Lower lobe of right lung (tissue), 2 donors: ENCODE data around the gene CARNS1. TPM values are rescaled to one million over a fixed set of nuclear protein-coding genes. Genes with fewer than 3 reads are reported as not detected.
A peak's percentile ranks its signal among the peaks of the same experiment; 100 is the strongest.

Experiments used
- ATAC-seq, 2 donors: fragments of 200-7000 bp; cut with Tn5 transposase; one replicate each; pipeline ENCODE4 v1.9.1; 2020 to 2022; ENCODE audit warnings: mild to moderate bottlenecking in 2 of 2, moderate library complexity in 2 of 2
- DNase-seq: peaks from one replicate; pipeline ENCODE4 v3.0.0-alpha.2; 2020
- H3K27ac ChIP-seq: fragments of 200-600 bp; one replicate; pipeline ENCODE4 v1.8.0; 2022
- H3K27me3 ChIP-seq: fragments of 200-600 bp; one replicate; pipeline ENCODE4 v1.8.0; 2022; ENCODE audit warnings: low read depth
- H3K36me3 ChIP-seq: fragments of 200-600 bp; one replicate; pipeline ENCODE4 v1.8.0; 2022; ENCODE audit warnings: mild to moderate bottlenecking
- H3K4me1 ChIP-seq: fragments of 200-600 bp; one replicate; pipeline ENCODE4 v1.8.0; 2022
- H3K4me3 ChIP-seq: fragments of 200-600 bp; one replicate; pipeline ENCODE4 v1.8.0; 2022; ENCODE audit warnings: mild to moderate bottlenecking
- H3K9me3 ChIP-seq: fragments of 200-600 bp; one replicate; pipeline ENCODE4 v1.8.0; 2022
- intact Hi-C: fragments of 100-400 bp; cut with DNase I; formaldehyde crosslinking; loops from one replicate; pipeline ENCODE4 v1.11.0; 2022
- long read RNA-seq: library from polyadenylated mRNA; unstranded; transcript quantifications from one replicate; pipeline ENCODE4 v2.0.0, GENCODE V29; 2021
- total RNA-seq: library from RNA; stranded (reverse); fragmentation: NEBNext Ultra II Directional; extraction: Animal tissue kit (Norgen Biotek cat#: 25700); gene quantifications from one replicate; pipeline ENCODE4 v1.2.1, GENCODE V29; 2021
- TF ChIP-seq, protein P1 (sequence below): fragments of 200-600 bp; IDR thresholded peaks from one replicate; pipeline ENCODE4 v1.8.0; 2022; ENCODE audit warnings: antibody characterized with exemption, mild to moderate bottlenecking
- donor health status: DM: no; HTN: yes; CAD: no; lungs with severe emphysema.

CARNS1 gene, protein sequence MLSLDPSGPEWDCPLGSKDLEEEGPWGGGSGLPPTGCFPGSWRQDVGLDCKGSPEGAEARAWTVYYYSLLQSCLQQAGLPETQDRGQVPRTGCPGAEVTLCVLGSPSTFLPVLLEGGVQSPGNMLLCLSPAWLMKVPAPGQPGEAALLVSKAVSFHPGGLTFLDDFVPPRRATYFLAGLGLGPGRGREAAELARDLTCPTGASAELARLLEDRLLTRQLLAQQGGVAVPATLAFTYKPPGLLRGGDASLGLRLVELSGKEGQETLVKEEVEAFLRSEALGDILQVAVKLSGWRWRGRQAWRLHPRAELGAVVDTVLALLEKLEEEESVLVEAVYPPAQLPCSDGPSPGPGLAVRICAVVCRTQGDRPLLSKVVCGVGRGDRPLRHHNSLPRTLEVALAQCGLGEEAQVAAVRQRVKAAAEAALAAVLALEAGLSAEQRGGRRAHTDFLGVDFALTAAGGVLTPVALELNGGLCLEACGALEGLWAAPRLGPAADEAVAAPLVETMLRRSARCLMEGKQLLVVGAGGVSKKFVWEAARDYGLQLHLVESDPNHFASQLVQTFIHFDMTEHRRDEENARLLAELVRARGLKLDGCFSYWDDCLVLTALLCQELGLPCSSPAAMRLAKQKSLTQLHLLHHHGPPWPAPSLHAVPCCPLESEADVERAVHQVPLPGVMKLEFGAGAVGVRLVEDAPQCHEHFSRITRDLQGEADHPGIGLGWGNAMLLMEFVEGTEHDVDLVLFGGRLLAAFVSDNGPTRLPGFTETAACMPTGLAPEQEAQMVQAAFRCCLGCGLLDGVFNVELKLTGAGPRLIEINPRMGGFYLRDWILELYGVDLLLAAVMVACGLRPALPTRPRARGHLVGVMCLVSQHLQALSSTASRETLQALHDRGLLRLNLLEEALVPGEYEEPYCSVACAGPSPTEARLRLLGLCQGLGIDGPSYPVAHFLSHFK
- total RNA-seq = 0.71 TPM
- long read RNA-seq, partial matches to known transcripts = 2 of 2 reads
- long read RNA-seq, other reads (novel, unspliced or antisense) = 0 of 2 reads

- TF ChIP-seq, protein P1, sequence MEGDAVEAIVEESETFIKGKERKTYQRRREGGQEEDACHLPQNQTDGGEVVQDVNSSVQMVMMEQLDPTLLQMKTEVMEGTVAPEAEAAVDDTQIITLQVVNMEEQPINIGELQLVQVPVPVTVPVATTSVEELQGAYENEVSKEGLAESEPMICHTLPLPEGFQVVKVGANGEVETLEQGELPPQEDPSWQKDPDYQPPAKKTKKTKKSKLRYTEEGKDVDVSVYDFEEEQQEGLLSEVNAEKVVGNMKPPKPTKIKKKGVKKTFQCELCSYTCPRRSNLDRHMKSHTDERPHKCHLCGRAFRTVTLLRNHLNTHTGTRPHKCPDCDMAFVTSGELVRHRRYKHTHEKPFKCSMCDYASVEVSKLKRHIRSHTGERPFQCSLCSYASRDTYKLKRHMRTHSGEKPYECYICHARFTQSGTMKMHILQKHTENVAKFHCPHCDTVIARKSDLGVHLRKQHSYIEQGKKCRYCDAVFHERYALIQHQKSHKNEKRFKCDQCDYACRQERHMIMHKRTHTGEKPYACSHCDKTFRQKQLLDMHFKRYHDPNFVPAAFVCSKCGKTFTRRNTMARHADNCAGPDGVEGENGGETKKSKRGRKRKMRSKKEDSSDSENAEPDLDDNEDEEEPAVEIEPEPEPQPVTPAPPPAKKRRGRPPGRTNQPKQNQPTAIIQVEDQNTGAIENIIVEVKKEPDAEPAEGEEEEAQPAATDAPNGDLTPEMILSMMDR = no peak
- H3K36me3 ChIP-seq = no peaks in the 10 kb centered on the region
- ATAC-seq (peak in 1 of 2 donors; percentile 20), DNase-seq (no peak)
- no peaks in the 10 kb centered on the region for H3K9me3 ChIP-seq
- no peaks in the 10 kb centered on the region for H3K27me3 ChIP-seq
- H3K4me1 ChIP-seq = peaks cover 50% of the 10 kb centered on the region
- intact Hi-C loops = no loop called here
- H3K27ac ChIP-seq = peak within 1 kb of the TSS; percentile 26
- H3K4me3 ChIP-seq = peak within 1 kb of the TSS; percentile 37
Measured at GRCh38 chr11:67415501-67416304, at the start of gene CARNS1. CARNS1 (plus strand) TSS chr11:67415678; CDS start chr11:67416200, 522 bp downstream.

DNA sequence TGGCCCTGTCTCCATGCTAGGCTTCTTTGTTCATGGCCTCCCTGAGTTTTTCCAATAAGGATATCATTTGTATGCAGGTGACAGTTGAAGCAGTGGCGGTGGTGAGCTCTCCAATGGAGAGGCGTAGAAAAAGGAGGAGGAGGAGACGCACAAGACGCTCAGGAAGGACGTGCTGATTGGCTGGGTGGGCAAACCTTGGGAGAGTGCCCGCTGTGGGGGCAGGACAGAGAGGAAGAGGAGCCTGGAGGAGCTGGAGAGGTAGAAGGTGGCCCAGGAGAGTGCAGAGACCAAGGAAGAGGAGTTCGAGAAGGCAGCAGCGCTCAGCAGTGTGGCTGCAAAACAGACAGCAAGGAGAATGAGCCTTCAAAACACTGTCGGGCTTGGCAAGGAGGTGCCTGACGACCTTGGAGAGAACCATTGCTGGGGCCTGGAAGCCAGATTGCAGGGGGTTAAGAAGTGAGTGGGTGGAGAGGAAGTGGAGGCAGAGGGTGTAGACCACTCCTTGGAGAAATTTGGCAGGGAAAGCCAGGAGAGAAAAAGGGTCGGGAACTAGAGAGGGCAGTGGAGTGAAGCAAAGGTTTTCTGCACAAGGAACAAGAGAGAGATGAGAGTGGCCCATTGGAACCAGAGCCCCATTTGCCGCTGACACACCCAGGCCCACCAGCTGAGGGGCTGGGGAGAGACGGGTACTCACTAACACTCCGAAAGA, 49.6 kb upstream of the CARNS1 start:
- intact Hi-C loops = no loop called here
- Histone ChIP-seq H3K9me3 (no peaks in the 10 kb centered on the region), H3K4me1 (peaks cover 56% of the 10 kb centered on the region), H3K4me3 (peak overlapping the region; percentile 8), H3K27ac (peak overlapping the region; percentile 38), H3K27me3 (no peaks in the 10 kb centered on the region), H3K36me3 (peaks cover 12% of the 10 kb centered on the region)
- DNase-seq = no peak
- TF ChIP-seq, protein P1 = no peak
- ATAC-seq = no peak

DNA sequence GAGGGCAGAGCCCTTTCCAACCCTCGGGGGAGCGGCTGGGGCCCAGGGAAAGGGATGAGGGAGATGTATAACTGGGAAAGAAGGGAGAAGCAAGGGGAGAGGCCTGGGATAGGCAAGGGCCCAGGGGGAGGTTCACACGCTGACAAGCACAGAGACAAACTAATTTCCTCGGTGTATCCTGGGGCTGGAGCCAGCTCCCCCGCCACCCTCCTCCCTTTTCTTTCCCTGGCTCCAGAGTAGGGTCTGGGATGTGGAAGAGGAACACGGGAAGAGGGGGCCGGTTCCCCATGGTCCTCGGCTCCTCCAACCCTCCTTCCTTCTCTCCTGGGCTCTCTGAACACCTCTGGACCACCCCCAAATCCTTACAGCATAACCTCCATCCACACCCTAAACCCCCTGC, 48.9 kb upstream of the CARNS1 start:
- TF ChIP-seq, protein P1 = no peak
- H3K4me1 ChIP-seq = peaks cover 62% of the 10 kb centered on the region
- H3K36me3 ChIP-seq = peaks cover 12% of the 10 kb centered on the region
- H3K27ac ChIP-seq = peak overlapping the region; percentile 38
- DNase-seq (no peak), ATAC-seq (no peak)
- no peaks in the 10 kb centered on the region for H3K27me3 ChIP-seq
- H3K4me3 ChIP-seq = peak overlapping the region; percentile 8
- H3K9me3 ChIP-seq = no peaks in the 10 kb centered on the region
- intact Hi-C loops = no loop called here

DNA sequence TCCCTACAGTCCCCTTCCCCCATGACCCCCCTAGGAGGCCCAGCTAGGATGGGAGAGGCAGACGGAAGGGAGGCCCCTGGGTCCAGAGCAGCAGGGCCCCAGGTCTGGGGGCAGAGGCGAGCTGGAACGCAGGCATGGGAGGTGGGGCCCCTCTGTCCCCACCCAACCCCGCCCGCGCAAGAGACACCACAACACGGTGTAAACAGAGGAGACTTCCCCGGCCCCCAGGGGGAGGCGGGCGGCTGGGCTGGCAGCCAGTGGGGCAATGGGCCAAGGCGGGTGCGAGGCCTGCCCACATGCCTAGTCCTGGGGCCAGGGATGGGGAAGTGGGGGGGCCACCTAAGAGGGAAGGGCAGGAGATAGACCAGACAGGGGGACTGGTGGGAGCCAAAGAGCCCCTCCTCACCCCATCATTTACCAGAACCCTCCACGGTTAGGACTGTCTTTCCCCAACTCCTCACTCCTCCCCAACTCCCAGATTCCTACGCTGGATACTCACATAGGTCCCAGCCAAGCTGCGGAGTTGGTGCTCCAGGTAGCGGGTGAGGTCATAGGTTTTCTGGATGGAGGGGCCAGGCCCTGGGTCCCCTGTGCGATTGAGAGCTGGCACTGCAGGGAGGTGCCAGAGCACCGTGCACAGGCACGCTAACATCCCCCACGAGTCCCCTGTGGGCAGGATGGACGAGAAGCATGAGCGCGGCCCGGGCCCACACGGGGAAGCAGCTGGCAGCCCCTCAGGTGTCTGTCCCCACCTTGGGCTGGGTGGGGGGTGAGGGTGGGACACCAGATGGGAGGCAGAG, 48.3 kb upstream of the CARNS1 start:
- peak overlapping the region; percentile 38 for H3K27ac ChIP-seq
- DNase-seq = no peak
- H3K27me3 ChIP-seq = no peaks in the 10 kb centered on the region
- H3K36me3 ChIP-seq = peaks cover 12% of the 10 kb centered on the region
- peaks cover 68% of the 10 kb centered on the region for H3K4me1 ChIP-seq
- intact Hi-C loops = no loop called here
- H3K4me3 ChIP-seq = peak overlapping the region; percentile 8
- TF ChIP-seq, protein P1 = no peak
- no peaks in the 10 kb centered on the region for H3K9me3 ChIP-seq
- peak; percentile 13 to 23 for ATAC-seq
